ENCODE measurements around the gene CALCR.

CALCR gene

GRCh38 chr7:93442478-93443224 lies 131.9 kb downstream of the CALCR start:
- DNase-seq, result peak; percentile 51

GRCh38 chr7:93435791-93436190 lies 138.7 kb downstream of the CALCR start:
- DNase-seq, result no peak

GRCh38 chr7:93432130-93432529 lies 142.4 kb downstream of the CALCR start:
- no peak for DNase-seq

- DNase-seq, result no peak
These were observed 143.5 kb downstream of the CALCR start for GRCh38 chr7:93430917-93431588.

- DNase-seq, result no peak
These were observed 145.0 kb downstream of the CALCR start for GRCh38 chr7:93429563-93429962.

GRCh38 chr7:93427107-93427506 lies 147.4 kb downstream of the CALCR start:
- DNase-seq, result no peak

- DNase-seq, result no peak
These were observed 148.3 kb downstream of the CALCR start for GRCh38 chr7:93426155-93426696.

- no peak for DNase-seq
These were observed 159.9 kb downstream of the CALCR start for GRCh38 chr7:93414574-93414973.

- no peak for DNase-seq
These were observed 165.2 kb downstream of the CALCR start for GRCh38 chr7:93409324-93409723.

GRCh38 chr7:93407239-93407638 lies 167.3 kb downstream of the CALCR start:
- DNase-seq, result no peak

- no peak for DNase-seq
These were observed 171.6 kb downstream of the CALCR start for GRCh38 chr7:93402944-93403343.

GRCh38 chr7:93399642-93400041 lies 174.9 kb downstream of the CALCR start:
- DNase-seq, result no peak

- DNase-seq, result no peak
These were observed 181.5 kb downstream of the CALCR start for GRCh38 chr7:93392984-93393383.

- no peak for DNase-seq
These were observed 183.9 kb downstream of the CALCR start for GRCh38 chr7:93390660-93391059.

GRCh38 chr7:93382362-93382761 lies 192.2 kb downstream of the CALCR start:
- no peak for DNase-seq

- DNase-seq, result no peak
These were observed 196.3 kb downstream of the CALCR start for GRCh38 chr7:93378131-93378760.

GRCh38 chr7:93375603-93376002 lies 198.9 kb downstream of the CALCR start:
- no peak for DNase-seq

All from activated CD4-positive, alpha-beta T cell treated with anti-CD3 and anti-CD28 coated beads for 48 hours (primary cell).